Kidney epithelial cell (primary cell): ENCODE measurements around the gene LRRC8E. TPM values are rescaled to one million over a fixed set of nuclear protein-coding genes. Genes with fewer than 3 reads are reported as not detected.

Experiments used
- DNase-seq: peaks from one replicate; pipeline ENCODE4 v3.0.0-alpha.2; 2010; ENCODE audit warnings: low read depth
- H3K27me3 ChIP-seq: 2 replicates; pipeline ENCODE4 v1.6.0; 2011; ENCODE audit warnings: low read length; ENCODE audit not compliant: control insufficient read depth, insufficient read depth
- H3K36me3 ChIP-seq: 2 replicates; pipeline ENCODE4 v1.5.1; 2011; ENCODE audit warnings: low read length; ENCODE audit not compliant: control insufficient read depth, insufficient read depth
- H3K4me3 ChIP-seq: 2 replicates; pipeline ENCODE4 v1.5.1; 2011; ENCODE audit warnings: low read depth, mild to moderate bottlenecking, control low read depth, low read length
- CTCF ChIP-seq: IDR thresholded peaks from 2 replicates; pipeline ENCODE4 v1.5.1; 2011; ENCODE audit warnings: mild to moderate bottlenecking, moderate library complexity, low read length, control low read depth, inconsistent platforms; ENCODE audit not compliant: insufficient read depth, poor library complexity, severe bottlenecking
- total RNA-seq: library from RNA; depleted of rRNA; stranded (reverse); fragments of >200 nt; gene quantifications from 2 replicates; pipeline ENCODE4 v1.2.3, GENCODE V29; 2015

LRRC8E gene
- total RNA-seq, 1 donor from 2014 or later: 11.6 TPM

GRCh38 chr19:7861619-7862412 is 26.5 kb upstream of the LRRC8E start:
- no peak for DNase-seq
- peak; percentile 16 for TF ChIP-seq CTCF
- H3K27me3 ChIP-seq: peaks cover 70% of the 10 kb centered on the region
- no peaks in the 10 kb centered on the region for H3K36me3 ChIP-seq
- peak overlapping the region; percentile 37 for H3K4me3 ChIP-seq

- Histone ChIP-seq H3K36me3 (no peaks in the 10 kb centered on the region), H3K4me3 (peak overlapping the region; percentile 37), H3K27me3 (peaks cover 64% of the 10 kb centered on the region)
- no peak for DNase-seq
- no peak for TF ChIP-seq CTCF
These were observed 25.8 kb upstream of the LRRC8E start for GRCh38 chr19:7862413-7862951.

- Histone ChIP-seq H3K27me3 (peaks cover 55% of the 10 kb centered on the region), H3K4me3 (no peak overlapping the region), H3K36me3 (no peaks in the 10 kb centered on the region)
- DNase-seq: no peak
- no peak for TF ChIP-seq CTCF
These were observed 24.9 kb upstream of the LRRC8E start for GRCh38 chr19:7863157-7863970.

- no peaks in the 10 kb centered on the region for H3K36me3 ChIP-seq
- H3K4me3 ChIP-seq: no peak overlapping the region
- H3K27me3 ChIP-seq: peaks cover 52% of the 10 kb centered on the region
- no peak for DNase-seq
- no peak for TF ChIP-seq CTCF
These were observed 24.2 kb upstream of the LRRC8E start for GRCh38 chr19:7863971-7864689.

- no peak for DNase-seq
- no peak for TF ChIP-seq CTCF
- Histone ChIP-seq H3K4me3 (no peak overlapping the region), H3K27me3 (peaks cover 52% of the 10 kb centered on the region), H3K36me3 (no peaks in the 10 kb centered on the region)
These were observed 23.6 kb upstream of the LRRC8E start for GRCh38 chr19:7864690-7865074.
